NCI-H446 treated with DMSO at 0.1 percent for 48 hours (cell line): Measurements from ENCODE around the gene FYCO1.
A peak's percentile ranks its signal among the peaks of the same experiment; 100 is the strongest.

Experiments used
- DNase-seq: peaks from one replicate; lab custom pipeline; 2025; lab: John Stamatoyannopoulos, UW

Gene FYCO1

GRCh38 chr3:45943207-45943846 lies 52.3 kb downstream of the FYCO1 start, which contains the start of gene CXCR6:
CXCR6 (plus strand) TSS chr3:45943464; CDS start chr3:45946482, 3,018 bp downstream.
- no peak for DNase-seq

GRCh38 chr3:45942051-45942825 lies 53.4 kb downstream of the FYCO1 start:
- DNase-seq, result no peak

- DNase-seq, result no peak
Measured at GRCh38 chr3:45940781-45941365, 54.8 kb downstream of the FYCO1 start.

DNA sequence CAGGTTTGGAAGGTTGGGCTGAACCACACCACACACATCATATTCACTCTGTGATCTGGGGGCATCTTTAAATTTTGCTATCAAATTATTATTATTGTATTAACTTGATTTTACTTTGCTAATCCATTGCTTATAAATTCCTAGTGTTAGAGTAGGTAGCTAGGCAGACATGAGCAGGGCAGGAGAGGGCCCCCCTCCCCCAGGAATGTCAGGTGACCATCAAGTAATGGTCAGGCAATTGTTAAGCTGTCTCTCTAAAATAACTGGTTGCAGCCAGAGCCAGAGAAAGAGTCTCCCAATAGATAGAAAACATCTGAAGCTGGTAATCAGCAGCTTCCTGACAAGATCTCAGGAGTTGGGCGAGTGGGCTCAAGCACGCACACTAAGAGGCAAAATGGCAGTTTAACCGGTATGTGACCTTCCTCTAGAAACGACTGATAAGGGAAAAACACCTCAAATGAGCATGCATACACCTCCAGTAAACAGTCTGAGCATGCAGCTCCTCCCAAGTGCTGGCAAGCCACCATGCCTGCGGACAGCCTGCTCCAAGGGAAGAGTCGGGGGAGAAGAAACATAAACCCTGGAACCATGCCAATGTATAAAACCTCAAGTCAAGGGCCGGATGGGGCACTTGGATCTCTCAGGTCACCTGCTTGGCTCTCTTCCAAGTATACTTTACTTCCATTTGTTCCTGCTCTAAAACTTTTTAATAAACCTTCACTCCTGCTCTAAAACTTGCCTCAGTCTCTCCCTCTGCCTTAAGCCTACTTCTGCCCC lies 55.4 kb downstream of the FYCO1 start:
- DNase-seq, result no peak

DNA sequence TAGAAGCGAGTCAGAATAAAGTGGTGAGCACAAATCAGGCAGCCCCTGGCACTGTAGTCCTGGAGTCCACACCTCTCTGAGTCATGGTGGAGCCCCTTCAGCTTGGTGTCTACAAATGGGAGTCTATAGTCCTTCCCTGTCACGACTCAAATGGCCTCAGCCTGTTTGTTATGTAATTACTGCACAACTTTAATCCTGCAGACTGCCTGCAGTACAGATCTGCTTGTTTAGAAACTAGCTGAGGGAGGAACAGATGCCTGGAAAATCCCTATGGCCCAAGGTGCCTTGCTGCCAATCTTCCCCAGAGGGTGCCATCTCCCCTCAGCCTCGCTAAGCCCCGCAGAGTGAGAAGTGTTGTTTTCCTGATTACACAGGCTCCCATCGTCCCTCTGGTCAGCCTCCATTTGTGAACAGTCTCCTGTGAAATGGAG lies 56.3 kb downstream of the FYCO1 start:
- DNase-seq, result no peak

- peak; percentile 22 for DNase-seq
Measured at GRCh38 chr3:45938864-45939263, 56.8 kb downstream of the FYCO1 start.

- no peak for DNase-seq
Measured at GRCh38 chr3:45938043-45938435, 57.6 kb downstream of the FYCO1 start.

- DNase-seq, result no peak
Measured at GRCh38 chr3:45937206-45938042, 58.2 kb downstream of the FYCO1 start.

GRCh38 chr3:45936261-45936660 lies 59.4 kb downstream of the FYCO1 start:
- DNase-seq, result no peak

GRCh38 chr3:45933591-45933990 lies 62.0 kb downstream of the FYCO1 start:
- DNase-seq, result no peak

DNA sequence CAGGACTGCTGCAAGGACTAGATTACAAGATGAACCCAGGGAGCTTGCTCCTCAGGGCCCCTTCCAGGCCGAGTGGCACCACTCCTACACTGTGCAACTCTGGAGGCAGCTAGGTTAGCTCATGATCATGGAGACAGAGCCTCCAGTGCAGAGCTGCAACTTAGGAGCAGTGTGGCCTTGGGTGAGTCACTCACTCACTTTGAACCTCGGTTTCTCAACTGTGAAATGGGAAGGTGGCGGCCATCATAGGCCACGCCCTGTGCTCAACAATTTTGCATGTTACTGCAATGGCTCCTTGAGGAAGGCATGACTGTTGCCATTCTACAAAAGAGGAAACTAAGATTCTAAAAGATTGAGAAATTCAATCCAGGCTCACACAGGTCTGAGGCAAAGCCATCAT lies 63.5 kb downstream of the FYCO1 start:
- no peak for DNase-seq

DNA sequence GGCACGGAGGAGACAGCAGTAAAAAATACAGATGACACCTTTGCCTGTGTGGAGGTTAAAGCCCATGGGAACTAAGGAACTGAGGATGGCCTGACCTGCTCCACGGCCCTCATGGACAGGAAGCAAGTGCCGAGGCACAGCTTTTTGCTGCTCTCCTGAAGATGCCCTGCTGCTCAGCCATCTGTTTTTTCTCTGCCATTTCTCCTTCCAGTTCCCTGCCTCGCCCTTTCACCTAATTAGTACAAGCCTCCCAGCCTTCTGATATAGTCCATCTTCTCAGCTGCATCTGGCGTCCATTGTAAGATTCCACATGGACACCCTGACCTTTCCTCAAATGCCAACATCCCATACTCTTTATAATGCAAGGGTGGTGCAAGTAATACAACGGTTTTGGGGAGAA lies 64.1 kb downstream of the FYCO1 start:
- DNase-seq, result no peak

DNA sequence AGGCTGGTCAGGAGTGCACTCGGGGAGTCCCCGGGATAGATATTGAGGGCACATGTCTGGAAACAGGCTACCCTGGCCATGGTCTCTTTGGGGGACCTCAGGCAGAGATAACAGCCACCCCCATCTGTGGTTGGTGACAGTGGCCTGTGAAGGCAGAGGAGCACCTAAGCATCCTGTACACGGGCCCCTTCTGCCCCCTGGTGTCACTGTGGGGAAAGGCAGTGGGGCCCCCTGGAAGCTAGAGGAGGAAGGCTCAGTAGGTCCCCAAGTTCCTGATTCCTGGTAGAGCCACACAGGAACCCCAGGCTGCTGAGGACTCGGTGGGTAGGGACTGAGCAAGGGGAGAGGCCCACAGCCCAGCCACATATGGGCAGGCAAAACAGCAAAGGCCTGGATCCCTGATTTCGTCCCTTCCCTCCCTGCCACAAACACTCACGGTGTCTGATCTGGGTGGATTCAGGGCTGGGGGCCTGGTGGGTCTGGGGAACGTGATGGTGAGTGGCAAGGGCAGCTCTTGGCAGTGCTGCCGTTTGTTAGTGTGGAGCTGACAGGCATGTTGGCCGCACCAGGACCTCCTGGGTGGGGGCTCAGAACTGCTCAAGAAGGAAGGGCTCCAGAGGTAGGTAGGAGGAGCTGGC lies 66.5 kb downstream of the FYCO1 start:
- no peak for DNase-seq

GRCh38 chr3:45927881-45928280 lies 67.7 kb downstream of the FYCO1 start:
- no peak for DNase-seq

DNA sequence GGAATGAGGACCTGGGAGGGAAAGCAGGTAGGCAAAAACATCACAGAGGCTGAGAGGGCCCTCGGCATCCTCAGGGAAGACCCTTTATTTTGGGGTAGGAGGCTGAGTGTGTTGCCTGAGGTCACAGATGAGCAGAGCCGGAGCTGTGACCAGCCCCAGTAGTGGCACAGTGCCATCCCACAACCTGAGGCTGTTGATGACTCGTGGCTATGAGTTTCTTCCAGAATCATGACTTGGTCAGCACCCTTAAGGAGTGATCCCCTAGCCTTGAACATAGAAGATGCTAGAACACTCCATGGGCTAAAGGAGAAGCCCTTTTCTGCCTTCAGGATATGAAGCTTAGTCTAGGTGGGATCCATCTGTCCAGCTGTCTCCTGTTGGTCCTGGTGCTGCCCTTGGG lies 71.9 kb downstream of the FYCO1 start:
- no peak for DNase-seq

DNA sequence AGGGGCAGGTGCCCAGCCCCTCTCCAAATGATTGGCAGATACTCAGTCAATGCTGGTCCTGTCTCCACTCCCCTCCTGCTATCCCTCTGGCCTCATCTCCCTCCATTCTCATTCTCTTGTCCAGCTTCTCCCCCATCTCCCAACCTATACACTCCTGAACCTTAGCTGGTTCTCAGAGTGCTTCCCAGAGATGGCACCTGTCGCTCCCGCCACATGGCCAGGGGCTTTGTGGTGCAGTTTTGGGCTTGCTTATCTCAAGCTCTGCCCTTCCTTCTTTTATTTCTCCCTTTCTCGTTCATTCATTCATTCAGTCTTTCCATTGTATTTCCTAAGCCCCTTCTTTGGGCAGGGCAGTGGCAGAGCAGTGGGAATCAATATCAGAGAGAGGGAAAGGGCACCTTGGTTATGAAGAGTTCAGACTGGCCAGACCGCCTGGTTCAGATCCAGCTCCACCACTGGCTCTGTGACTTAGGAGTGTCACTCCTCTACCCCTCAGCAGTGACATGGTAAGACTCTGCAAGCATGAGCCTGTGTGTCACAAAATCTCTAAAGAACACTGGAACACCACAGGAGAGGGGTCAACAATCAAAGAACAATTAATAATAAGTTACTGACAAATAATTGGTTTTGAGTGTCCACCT lies 72.6 kb downstream of the FYCO1 start:
- no peak for DNase-seq

DNA sequence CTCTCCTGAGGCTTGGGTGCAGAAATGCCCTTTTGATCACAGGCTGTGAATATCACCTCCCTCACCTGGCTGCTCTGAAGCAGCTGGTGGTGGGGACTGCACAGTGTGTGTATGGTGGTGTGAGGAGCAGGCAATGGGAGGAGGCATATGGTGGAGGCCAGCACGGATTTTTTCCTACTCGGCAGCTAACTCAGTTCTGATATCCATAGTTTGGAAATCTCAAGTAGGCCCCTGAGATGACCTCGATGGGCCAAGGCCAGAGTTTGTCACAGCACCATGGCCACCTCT lies 73.6 kb downstream of the FYCO1 start:
- no peak for DNase-seq

- no peak for DNase-seq
Measured at GRCh38 chr3:45921158-45922038, 74.2 kb downstream of the FYCO1 start.

DNA sequence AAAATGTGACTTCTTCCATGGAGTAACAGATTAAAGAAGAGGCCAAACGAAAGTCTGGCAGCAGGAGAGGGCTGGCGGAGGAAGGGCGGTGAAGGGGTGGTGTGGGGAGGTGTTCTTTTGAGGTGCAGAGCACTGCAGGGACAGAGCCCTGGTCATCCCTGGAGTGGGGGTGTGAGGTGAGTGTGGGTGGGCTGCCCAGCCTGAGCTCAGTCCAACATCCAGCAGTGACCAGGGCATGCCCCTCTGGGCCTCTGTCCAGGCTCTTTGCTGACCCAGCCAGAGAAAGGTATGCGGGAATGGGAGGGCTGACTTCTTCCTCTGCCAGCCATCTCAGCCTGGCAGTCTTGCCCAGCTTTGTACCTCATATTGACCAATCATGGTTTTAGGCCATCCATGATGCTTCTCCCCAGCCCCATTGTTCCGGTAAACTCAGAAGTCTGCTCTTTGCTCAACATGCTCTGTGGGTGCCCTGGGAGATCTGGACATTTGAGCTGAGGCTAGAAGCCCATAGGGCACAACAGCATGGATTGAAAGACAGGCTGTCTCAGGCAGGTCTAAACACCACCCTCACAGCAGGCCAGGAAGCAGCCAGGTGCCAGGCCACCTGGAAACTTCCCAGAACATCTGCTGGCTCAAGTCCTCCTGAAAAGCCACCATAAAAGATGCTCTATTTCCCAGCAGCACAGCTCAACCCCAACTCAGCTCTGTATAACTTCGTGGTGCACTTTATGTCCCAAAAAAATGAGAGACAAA lies 78.3 kb downstream of the FYCO1 start:
- no peak for DNase-seq
